Chondrocyte (in vitro differentiated cells): ENCODE results near the gene FAM50B. TPM values are rescaled to one million over a fixed set of nuclear protein-coding genes. Genes with fewer than 3 reads are reported as not detected.

Experiments
- DNase-seq: peaks from one replicate; pipeline ENCODE4 v3.0.0; 2021; ENCODE audit warnings: mixed read lengths, low spot score
- H3K27ac Mint-ChIP-seq: one replicate; pipeline ENCODE4 v1.8.0; 2021; ENCODE audit warnings: mild to moderate bottlenecking, moderate library complexity, mixed read lengths; ENCODE audit not compliant: unreplicated experiment
- H3K27me3 Mint-ChIP-seq: 2 replicates; pipeline ENCODE4 v1.8.0; 2021; ENCODE audit warnings: low read depth, mixed read lengths
- H3K36me3 Mint-ChIP-seq: 2 replicates; pipeline ENCODE4 v1.8.0; 2021; ENCODE audit warnings: low read depth, mixed read lengths
- H3K4me1 Mint-ChIP-seq: 2 replicates; pipeline ENCODE4 v1.8.0; 2021; ENCODE audit warnings: low read depth, mild to moderate bottlenecking, mixed read lengths
- H3K4me3 Mint-ChIP-seq: one replicate; pipeline ENCODE4 v1.8.0; 2021; ENCODE audit warnings: mild to moderate bottlenecking, moderate library complexity, mixed read lengths; ENCODE audit not compliant: unreplicated experiment
- H3K9me3 Mint-ChIP-seq: 2 replicates; pipeline ENCODE4 v1.8.0; 2021; ENCODE audit warnings: low read depth, mixed read lengths
- CTCF ChIP-seq: fragments of 200-600 bp; sonication (generic); IDR thresholded peaks from 2 replicates; pipeline ENCODE4 v1.5.0; 2021; ENCODE audit warnings: antibody characterized with exemption, mild to moderate bottlenecking, moderate library complexity
- total RNA-seq: library from RNA; stranded (reverse); gene quantifications from 3 replicates; pipeline ENCODE4 v1.2.1, GENCODE V29; 2021

The FAM50B gene
- total RNA-seq, 1 donor from 2014 or later: 1.8 TPM

DNA sequence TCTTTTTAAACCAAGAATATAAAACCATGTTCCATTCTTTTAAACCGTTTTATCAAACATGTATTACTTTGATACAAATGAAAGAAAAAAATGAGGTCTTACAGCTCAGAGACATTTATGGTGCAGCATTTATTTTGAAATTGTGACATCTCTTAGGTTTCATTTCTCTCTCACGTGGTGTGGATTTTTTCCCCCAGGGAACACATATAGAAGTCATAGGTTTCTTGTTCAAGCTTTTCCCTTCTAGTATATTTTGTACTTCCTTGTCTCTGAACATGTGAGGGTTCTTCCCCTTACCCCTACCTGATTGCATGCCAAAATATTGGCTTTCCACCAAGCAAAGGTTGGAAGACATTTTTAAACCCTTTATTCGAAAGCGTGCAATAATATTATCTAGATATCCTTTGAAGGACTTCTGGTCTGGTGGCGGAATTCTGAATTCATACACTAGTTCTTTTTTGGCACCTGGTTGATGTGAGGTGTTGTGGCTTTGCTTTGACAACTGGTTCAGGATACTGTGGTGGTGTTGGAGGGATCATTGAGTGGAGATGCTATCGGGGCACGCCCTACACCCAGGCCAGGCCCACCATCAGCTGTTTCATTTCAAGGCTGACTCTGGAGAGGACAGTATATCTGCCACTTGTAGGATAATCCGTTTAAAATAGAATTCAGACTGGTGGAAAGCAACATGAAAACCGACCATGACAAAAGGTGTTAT is 5.6 kb upstream of the FAM50B start:
- H3K4me3 Mint-ChIP-seq: no peak overlapping the region
- H3K9me3 Mint-ChIP-seq: no peaks in the 10 kb centered on the region
- H3K36me3 Mint-ChIP-seq: peaks cover 2% of the 10 kb centered on the region
- peak overlapping the region; percentile 97 for H3K27ac Mint-ChIP-seq
- DNase-seq: no peak
- no peak for TF ChIP-seq CTCF
- no peaks in the 10 kb centered on the region for H3K27me3 Mint-ChIP-seq
- peaks cover 65% of the 10 kb centered on the region for H3K4me1 Mint-ChIP-seq

DNA sequence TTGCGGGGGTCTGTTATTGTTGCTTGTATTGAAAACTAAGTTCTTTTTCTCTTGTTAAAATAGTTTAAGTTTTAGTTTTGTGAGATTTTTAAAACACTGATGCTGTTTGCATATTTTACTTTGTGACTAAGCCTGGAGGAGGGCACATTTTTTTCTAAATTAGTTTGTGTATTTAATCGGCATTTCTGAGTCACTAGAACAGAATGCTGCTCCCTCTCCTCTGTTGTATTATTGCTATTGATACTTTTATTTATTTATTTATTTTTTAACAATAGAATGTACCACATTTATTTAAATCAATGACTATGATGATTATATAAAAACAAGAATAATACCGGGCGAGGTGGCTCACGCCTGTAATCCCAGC is 5.1 kb upstream of the FAM50B start:
- no peak for TF ChIP-seq CTCF
- H3K4me1 Mint-ChIP-seq: peaks cover 63% of the 10 kb centered on the region

GRCh38 chr6:3847521-3847920 is 1.7 kb upstream of the FAM50B start:
- no peaks in the 10 kb centered on the region for H3K9me3 Mint-ChIP-seq
- TF ChIP-seq CTCF: no peak
- no peaks in the 10 kb centered on the region for H3K27me3 Mint-ChIP-seq
- no peaks in the 10 kb centered on the region for H3K36me3 Mint-ChIP-seq
- no peak overlapping the region for H3K27ac Mint-ChIP-seq
- peaks cover 33% of the 10 kb centered on the region for H3K4me1 Mint-ChIP-seq
- H3K4me3 Mint-ChIP-seq: no peak overlapping the region
- no peak for DNase-seq

More for the DNA sequence above, 5.1 kb upstream of the FAM50B start:
- H3K27me3 Mint-ChIP-seq: no peaks in the 10 kb centered on the region
- H3K4me3 Mint-ChIP-seq: no peak overlapping the region
- H3K9me3 Mint-ChIP-seq: no peaks in the 10 kb centered on the region
- no peak for DNase-seq
- H3K27ac Mint-ChIP-seq: peak overlapping the region; percentile 97
- H3K36me3 Mint-ChIP-seq: no peaks in the 10 kb centered on the region

DNA sequence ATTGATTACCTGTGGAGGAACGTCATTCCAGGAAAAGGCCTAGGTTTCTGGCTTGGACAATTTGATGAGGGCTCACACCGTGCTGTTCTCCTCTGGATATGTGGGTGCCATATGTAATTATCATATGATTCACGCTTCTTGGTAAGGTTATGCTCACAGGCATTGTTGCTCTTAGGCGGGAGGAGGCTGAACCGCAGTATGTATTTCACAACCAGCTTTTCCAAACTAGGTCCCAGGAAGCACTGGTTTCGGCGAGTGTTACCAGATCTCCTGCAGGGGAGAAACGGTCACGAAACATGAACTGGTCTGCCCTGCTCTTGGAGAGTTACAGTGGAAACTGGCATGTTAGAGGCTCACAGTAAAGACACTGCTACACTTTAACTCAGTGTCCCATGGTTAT is 793 bp upstream of the FAM50B start:
- H3K27me3 Mint-ChIP-seq: no peaks in the 10 kb centered on the region
- H3K27ac Mint-ChIP-seq: peak overlapping the region; percentile 81
- H3K4me1 Mint-ChIP-seq: peaks cover 24% of the 10 kb centered on the region
- no peaks in the 10 kb centered on the region for H3K9me3 Mint-ChIP-seq
- H3K4me3 Mint-ChIP-seq: peak overlapping the region; percentile 53
- no peak for TF ChIP-seq CTCF
- H3K36me3 Mint-ChIP-seq: no peaks in the 10 kb centered on the region
- DNase-seq: no peak

DNA sequence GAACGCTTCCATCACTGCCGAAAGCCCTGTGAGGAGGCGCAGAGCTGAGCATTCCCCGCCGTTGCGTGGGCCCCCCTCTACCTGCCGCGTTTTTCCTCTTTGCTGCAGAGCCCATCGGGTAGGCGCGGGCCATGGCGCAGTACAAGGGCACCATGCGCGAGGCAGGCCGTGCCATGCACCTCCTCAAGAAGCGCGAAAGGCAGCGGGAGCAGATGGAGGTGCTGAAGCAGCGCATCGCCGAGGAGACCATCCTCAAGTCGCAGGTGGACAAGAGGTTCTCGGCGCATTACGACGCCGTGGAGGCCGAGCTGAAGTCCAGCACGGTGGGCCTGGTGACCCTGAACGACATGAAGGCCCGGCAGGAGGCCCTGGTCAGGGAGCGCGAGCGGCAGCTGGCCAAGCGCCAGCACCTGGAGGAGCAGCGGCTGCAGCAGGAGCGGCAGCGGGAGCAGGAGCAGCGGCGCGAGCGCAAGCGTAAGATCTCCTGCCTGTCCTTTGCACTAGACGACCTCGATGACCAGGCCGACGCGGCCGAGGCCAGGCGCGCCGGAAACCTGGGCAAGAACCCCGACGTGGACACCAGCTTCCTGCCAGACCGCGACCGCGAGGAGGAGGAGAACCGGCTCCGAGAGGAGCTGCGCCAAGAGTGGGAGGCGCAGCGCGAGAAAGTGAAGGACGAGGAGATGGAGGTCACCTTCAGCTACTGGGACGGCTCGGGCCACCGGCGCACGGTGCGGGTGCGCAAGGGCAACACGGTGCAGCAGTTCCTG is 693 bp downstream of the FAM50B start:
- H3K27me3 Mint-ChIP-seq: no peaks in the 10 kb centered on the region
- no peak overlapping the region for H3K27ac Mint-ChIP-seq
- H3K4me3 Mint-ChIP-seq: no peak overlapping the region
- no peak for TF ChIP-seq CTCF
- no peaks in the 10 kb centered on the region for H3K36me3 Mint-ChIP-seq
- DNase-seq: no peak
- no peaks in the 10 kb centered on the region for H3K9me3 Mint-ChIP-seq
- H3K4me1 Mint-ChIP-seq: peaks cover 11% of the 10 kb centered on the region
